Activated CD8-positive, alpha-beta T cell treated with anti-CD3 and anti-CD28 coated beads for 36 hours (primary cell): ENCODE measurements around the gene B4GALT7. TPM values are rescaled to one million over a fixed set of nuclear protein-coding genes. Genes with fewer than 3 reads are reported as not detected.

ENCODE experiments used
- ATAC-seq: fragments of 200-7000 bp; cut with Tn5 transposase; one replicate; pipeline ENCODE4 v1.10.0; 2021; ENCODE audit warnings: mild to moderate bottlenecking, moderate library complexity
- CTCF ChIA-PET: fragments of 350-600 bp; sonication (Branson Sonifier 250); formaldehyde crosslinking; loops from one replicate; lab custom pipeline; 2021; ENCODE audit warnings: antibody characterized with exemption; lab: Charles Lee
- POLR2A ChIA-PET: fragments of 350-600 bp; sonication (Branson Sonifier 250); formaldehyde crosslinking; loops from one replicate; lab custom pipeline; 2021; ENCODE audit warnings: antibody characterized with exemption; lab: Charles Lee
- DNase-seq: peaks from one replicate; pipeline ENCODE4 v3.0.0-alpha.2; 2020
- H3K27ac Mint-ChIP-seq: one replicate; pipeline ENCODE4 v1.8.0; 2021; ENCODE audit warnings: mild to moderate bottlenecking, mixed read lengths
- H3K27me3 Mint-ChIP-seq: one replicate; pipeline ENCODE4 v1.8.0; 2021; ENCODE audit warnings: mixed read lengths
- H3K36me3 Mint-ChIP-seq: one replicate; pipeline ENCODE4 v1.8.0; 2021; ENCODE audit warnings: low read depth, mixed read lengths
- H3K4me1 Mint-ChIP-seq: one replicate; pipeline ENCODE4 v1.8.0; 2021; ENCODE audit warnings: low read depth, mixed read lengths
- H3K4me3 Mint-ChIP-seq: one replicate; pipeline ENCODE4 v1.8.0; 2021; ENCODE audit warnings: mild to moderate bottlenecking, moderate library complexity, mixed read lengths
- H3K9me3 Mint-ChIP-seq: one replicate; pipeline ENCODE4 v1.8.0; 2021; ENCODE audit warnings: mixed read lengths
- intact Hi-C: fragments of 100-400 bp; cut with micrococcal nuclease; formaldehyde crosslinking; loops from one replicate; pipeline ENCODE4 v1.10.0; 2022
- total RNA-seq, 2 experiments: library from RNA; stranded (reverse); gene quantifications; one replicate each; pipeline ENCODE4 v1.2.3, GENCODE V29; 2021
- TF ChIP-seq, protein P1 (sequence below): fragments of 200-600 bp; IDR thresholded peaks from one replicate; pipeline ENCODE4 v1.8.0; 2022; ENCODE audit warnings: antibody characterized with exemption, mild to moderate bottlenecking

Gene B4GALT7
- total RNA-seq, 2 experiments from 2014 or later: 19.3 to 21.9 TPM

GRCh38 chr5:177610131-177610769 lies 10.3 kb downstream of the B4GALT7 start:
- POLR2A ChIA-PET: interaction anchor here (1.4 to 2.2 kb wide), 3 partner anchors 9 to 18 kb away, joined by 4 to 7 read pairs (median 5); partner anchors contain the start of genes B4GALT7 and TMED9
- CTCF ChIA-PET: no interaction called here
- Mint-ChIP-seq H3K4me3 (no peak overlapping the region), H3K27me3 (no peaks in the 10 kb centered on the region), H3K36me3 (peaks cover 10% of the 10 kb centered on the region), H3K27ac (no peak overlapping the region), H3K4me1 (peaks cover 12% of the 10 kb centered on the region), H3K9me3 (no peaks in the 10 kb centered on the region)
- DNase-seq (no peak), ATAC-seq (no peak)
- TF ChIP-seq, protein P1, sequence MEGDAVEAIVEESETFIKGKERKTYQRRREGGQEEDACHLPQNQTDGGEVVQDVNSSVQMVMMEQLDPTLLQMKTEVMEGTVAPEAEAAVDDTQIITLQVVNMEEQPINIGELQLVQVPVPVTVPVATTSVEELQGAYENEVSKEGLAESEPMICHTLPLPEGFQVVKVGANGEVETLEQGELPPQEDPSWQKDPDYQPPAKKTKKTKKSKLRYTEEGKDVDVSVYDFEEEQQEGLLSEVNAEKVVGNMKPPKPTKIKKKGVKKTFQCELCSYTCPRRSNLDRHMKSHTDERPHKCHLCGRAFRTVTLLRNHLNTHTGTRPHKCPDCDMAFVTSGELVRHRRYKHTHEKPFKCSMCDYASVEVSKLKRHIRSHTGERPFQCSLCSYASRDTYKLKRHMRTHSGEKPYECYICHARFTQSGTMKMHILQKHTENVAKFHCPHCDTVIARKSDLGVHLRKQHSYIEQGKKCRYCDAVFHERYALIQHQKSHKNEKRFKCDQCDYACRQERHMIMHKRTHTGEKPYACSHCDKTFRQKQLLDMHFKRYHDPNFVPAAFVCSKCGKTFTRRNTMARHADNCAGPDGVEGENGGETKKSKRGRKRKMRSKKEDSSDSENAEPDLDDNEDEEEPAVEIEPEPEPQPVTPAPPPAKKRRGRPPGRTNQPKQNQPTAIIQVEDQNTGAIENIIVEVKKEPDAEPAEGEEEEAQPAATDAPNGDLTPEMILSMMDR: no peak
- intact Hi-C loops: no loop called here

GRCh38 chr5:177610770-177611445 lies 11.0 kb downstream of the B4GALT7 start:
- Mint-ChIP-seq H3K4me3 (no peak overlapping the region), H3K9me3 (no peaks in the 10 kb centered on the region), H3K27me3 (no peaks in the 10 kb centered on the region), H3K36me3 (peaks cover 7% of the 10 kb centered on the region), H3K4me1 (peaks cover 10% of the 10 kb centered on the region), H3K27ac (no peak overlapping the region)
- ATAC-seq (no peak), DNase-seq (no peak)
- ChIA-PET POLR2A (interaction anchor here (1.0 to 1.4 kb wide), 3 partner anchors 10 to 19 kb away, joined by 3 to 5 read pairs (median 4); partner anchors contain the start of gene TMED9), CTCF (no interaction called here)
- intact Hi-C loops: no loop called here
- TF ChIP-seq, protein P1: no peak

GRCh38 chr5:177611446-177612214 lies 11.7 kb downstream of the B4GALT7 start:
- POLR2A ChIA-PET: interaction anchor here (1.0 to 1.4 kb wide), 3 partner anchors 11 to 19 kb away, joined by 3 to 5 read pairs (median 4); partner anchors contain the start of gene TMED9
- intact Hi-C loops: no loop called here
- H3K27ac Mint-ChIP-seq: no peak overlapping the region
- H3K36me3 Mint-ChIP-seq: peaks cover 5% of the 10 kb centered on the region
- H3K9me3 Mint-ChIP-seq: no peaks in the 10 kb centered on the region
- DNase-seq (no peak), ATAC-seq (no peak)
- CTCF ChIA-PET: no interaction called here
- no peaks in the 10 kb centered on the region for H3K27me3 Mint-ChIP-seq
- no peak overlapping the region for H3K4me3 Mint-ChIP-seq
- peaks cover 7% of the 10 kb centered on the region for H3K4me1 Mint-ChIP-seq
- TF ChIP-seq, protein P1: no peak

DNA sequence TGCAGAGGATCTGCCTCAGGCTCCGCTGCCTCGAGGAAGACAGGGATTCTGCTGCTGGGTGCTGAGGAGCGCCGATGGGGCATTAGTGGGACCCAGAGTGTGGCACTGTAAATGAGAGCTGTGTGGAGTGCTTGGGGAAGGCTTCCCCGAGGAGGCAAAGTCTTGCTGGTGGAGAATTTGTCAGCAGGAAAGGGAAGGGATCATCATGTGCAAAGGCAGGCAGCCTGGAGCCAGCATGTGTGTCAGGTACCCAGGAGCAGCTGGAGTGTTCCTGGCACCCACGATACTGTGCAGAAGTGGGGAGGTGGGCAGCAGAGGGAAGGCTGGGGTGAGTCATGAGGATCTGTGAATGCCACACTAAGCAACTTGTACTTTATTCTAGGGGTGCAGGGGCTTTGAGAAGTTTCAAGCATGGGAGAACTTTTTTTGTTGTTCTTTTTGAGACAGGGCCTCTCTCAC lies 12.3 kb downstream of the B4GALT7 start:
- no peak for DNase-seq
- Mint-ChIP-seq H3K27ac (peak overlapping the region; percentile 30), H3K4me3 (no peak overlapping the region), H3K4me1 (peaks cover 2% of the 10 kb centered on the region), H3K36me3 (peaks cover 5% of the 10 kb centered on the region), H3K27me3 (no peaks in the 10 kb centered on the region), H3K9me3 (no peaks in the 10 kb centered on the region)
- intact Hi-C loops: no loop called here
- ChIA-PET CTCF (no interaction called here), POLR2A (no interaction called here)
- TF ChIP-seq, protein P1: no peak
- no peak for ATAC-seq
